GM20000 (cell line): ENCODE measurements around the gene ATAD3C.

Experiments used
- DNase-seq: peaks from one replicate; pipeline ENCODE4 v3.0.0; 2012; ENCODE audit warnings: low spot score
- TF ChIP-seq, protein P1 (sequence below): IDR thresholded peaks from 2 replicates; pipeline ENCODE4 v1.5.1; 2012; ENCODE audit warnings: mild to moderate bottlenecking, control low read depth; ENCODE audit errors: extremely low read depth, missing control alignments

Gene ATAD3C

DNA sequence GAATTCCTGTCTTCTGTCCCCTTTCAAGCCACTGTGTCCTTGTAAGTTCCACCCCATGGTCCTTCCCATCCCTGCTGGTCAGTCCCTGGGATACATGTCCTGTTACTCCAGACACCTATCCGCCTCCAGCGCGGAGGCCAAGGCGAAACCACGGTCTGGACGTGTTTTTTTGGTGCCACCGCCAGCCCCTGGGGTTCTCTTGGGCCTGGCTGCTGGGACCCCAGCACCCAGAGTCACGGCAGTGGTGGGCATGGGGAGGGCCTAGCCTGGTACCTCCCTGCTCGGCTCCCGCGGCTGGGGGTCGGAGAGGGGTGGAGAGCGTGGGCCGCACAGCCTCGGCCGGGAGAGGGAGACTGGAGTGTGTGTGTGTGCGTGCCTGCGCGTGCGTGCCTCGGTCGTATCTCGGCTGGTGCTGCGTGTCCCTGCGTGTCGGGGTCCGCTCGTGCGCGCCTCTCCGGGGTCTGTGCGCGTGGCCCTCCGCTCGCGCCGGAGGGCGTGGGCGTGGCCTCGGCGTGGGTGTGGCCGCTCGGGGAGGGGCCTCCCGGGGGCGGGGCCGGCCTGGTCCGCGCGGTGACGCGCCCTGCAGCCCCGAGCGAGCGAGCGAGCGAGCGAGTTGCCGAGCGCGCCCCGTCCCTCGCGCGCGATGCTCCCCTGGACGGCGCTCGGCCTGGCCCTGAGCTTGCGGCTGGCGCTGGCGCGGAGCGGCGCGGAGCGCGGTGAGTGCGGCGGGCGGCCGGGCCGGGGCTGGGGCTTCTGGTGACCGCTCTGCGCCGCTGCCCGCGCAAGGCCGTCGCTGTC, 14.2 kb upstream of the ATAD3C start, which contains the start of gene VWA1:
Gene VWA1 (plus strand): TSS at position 585 of the 798 bp plus-strand sequence. CDS start 59 bp downstream, at position 644.
- TF ChIP-seq, protein P1, sequence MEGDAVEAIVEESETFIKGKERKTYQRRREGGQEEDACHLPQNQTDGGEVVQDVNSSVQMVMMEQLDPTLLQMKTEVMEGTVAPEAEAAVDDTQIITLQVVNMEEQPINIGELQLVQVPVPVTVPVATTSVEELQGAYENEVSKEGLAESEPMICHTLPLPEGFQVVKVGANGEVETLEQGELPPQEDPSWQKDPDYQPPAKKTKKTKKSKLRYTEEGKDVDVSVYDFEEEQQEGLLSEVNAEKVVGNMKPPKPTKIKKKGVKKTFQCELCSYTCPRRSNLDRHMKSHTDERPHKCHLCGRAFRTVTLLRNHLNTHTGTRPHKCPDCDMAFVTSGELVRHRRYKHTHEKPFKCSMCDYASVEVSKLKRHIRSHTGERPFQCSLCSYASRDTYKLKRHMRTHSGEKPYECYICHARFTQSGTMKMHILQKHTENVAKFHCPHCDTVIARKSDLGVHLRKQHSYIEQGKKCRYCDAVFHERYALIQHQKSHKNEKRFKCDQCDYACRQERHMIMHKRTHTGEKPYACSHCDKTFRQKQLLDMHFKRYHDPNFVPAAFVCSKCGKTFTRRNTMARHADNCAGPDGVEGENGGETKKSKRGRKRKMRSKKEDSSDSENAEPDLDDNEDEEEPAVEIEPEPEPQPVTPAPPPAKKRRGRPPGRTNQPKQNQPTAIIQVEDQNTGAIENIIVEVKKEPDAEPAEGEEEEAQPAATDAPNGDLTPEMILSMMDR = no peak

DNA sequence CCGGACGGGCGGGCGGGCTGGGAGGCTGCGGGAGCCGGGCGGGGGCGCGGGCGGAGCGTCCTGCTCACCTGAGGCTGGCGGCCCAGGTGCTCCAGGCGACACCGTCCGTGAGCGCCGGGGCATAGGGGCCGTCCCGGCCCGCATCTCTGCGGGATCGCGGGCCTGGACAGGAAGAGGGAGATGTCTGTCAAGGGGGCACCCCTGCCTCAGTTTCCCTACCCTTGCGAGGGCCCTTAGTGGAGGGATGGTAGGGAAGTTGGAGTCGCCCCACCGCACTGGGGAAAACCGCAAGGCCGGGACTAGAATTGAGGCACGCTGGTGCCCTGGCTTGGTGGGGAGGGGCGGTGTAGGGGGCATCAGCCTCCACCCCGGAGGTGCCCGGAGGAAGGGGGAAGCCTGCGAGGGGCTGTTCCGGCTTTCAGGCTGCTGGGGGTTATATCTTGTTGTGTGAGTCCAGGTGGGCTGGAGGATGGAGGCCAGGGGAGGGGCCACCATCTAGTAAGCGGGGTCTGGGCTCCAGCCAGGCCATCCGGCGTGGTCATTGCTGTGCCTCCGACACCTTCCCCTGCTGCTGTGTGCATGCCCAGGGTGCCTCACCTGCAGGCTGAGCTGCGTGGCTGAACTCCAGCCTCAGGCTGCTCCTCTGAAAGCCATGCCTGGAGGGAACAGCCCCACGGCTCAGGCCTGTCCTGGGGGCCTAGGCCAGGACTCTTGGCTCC, 13.4 kb upstream of the ATAD3C start:
- TF ChIP-seq, protein P1 = no peak
- peak; percentile 44 for DNase-seq

More for the DNA sequence above, 14.2 kb upstream of the ATAD3C start, which contains the start of gene VWA1:
- peak; percentile 96 for DNase-seq

DNA sequence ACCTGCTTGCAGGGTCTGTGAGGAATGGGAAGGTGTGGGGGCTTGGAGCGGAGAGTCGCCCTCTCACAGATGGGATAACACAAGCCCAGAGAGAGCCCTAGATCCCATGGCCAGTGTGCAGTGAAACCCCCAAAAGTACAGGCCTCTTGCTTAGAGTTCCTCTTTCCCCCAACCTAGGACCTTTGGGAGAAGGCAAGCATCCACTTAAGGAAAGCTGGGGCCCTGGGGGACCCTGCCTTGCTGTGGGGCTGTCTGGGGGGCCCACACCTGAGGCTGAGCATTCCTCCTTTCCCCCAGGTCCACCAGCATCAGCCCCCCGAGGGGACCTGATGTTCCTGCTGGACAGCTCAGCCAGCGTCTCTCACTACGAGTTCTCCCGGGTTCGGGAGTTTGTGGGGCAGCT, 12.9 kb upstream of the ATAD3C start:
- DNase-seq = peak; percentile 46
- TF ChIP-seq, protein P1 = no peak

DNA sequence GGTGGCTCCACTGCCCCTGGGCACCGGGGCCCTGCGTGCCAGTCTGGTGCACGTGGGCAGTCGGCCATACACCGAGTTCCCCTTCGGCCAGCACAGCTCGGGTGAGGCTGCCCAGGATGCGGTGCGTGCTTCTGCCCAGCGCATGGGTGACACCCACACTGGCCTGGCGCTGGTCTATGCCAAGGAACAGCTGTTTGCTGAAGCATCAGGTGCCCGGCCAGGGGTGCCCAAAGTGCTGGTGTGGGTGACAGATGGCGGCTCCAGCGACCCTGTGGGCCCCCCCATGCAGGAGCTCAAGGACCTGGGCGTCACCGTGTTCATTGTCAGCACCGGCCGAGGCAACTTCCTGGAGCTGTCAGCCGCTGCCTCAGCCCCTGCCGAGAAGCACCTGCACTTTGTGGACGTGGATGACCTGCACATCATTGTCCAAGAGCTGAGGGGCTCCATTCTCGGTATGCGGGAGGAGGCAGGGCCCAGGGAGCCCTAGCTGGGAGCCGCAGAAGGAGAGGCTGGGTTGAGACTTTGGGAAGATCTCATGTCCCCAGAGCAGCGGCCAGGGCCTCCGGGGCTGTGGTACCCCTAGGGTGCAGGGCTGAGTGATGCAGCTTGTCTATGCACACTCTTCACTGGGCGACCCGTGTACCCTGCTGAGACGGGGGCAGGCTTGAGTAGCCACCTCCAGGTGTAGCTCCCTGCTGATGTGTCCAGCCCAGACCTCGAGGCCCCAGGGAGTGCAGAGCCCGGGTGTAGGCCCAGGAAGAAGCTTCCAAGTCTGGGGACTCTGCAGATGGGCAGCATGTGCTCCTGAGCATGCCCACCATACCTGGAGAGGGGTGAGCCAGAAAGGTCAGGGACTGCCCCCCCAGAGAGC, 12.2 kb upstream of the ATAD3C start:
- DNase-seq = peak; percentile 41
- TF ChIP-seq, protein P1 = no peak

DNA sequence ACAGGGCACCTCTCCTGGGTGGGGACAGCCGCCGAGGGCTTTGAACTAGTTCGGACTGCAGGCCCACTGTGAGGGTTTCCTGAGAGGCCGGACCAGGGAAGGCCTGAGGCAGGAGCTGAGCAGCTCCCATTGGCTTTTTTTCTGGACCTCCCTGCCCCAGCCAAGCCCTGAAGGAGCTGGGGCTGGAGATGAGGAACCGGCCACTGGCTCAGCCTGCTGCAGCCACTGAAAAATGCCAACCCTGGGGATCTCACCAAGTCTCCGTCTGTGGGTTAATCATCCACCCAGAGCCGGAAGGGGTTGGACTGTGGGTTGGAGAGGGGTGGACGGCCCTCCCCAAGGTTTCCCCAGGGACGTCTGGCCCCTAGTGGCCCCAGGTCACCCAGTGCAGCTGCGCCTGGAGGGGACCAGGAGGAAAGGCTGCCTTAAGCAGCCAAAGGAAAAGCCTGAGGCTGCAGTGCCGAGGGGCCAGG, 11.5 kb upstream of the ATAD3C start:
- peak; percentile 86 for DNase-seq
- TF ChIP-seq, protein P1 = no peak

DNA sequence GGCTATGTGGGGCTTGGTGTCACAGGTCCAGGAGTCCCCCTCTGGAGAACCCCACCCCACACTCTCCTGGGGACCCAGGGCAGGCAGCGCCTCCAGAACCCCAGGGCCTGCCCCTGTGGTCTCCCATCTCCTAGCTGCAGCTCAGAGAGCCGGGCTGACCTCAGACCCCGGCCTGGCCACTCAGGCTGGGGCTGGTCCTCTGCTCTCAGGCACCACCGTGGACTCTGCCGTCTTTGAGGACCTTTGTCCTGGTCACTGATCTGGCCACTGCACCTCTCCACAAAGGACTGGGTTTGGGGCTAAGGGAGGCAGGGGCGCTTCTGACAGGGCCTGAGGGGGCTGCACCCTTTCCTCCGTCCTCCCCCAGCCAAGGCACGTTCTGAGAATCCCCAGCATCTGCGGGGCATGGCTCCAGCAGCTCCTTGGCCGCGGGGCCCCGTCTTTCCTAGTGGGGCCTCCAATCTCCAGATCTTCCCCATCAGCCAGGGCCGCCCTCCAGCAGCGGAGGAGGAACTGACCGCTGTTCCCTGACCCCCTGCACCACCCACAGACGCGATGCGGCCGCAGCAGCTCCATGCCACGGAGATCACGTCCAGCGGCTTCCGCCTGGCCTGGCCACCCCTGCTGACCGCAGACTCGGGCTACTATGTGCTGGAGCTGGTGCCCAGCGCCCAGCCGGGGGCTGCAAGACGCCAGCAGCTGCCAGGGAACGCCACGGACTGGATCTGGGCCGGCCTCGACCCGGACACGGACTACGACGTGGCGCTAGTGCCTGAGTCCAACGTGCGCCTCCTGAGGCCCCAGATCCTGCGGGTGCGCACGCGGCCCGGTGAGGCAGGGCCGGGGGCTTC, 10.7 kb upstream of the ATAD3C start:
- TF ChIP-seq, protein P1 = no peak
- DNase-seq = peak; percentile 59
